Tracheal epithelial cell (primary cell): ENCODE data around the gene STIM1. TPM values are rescaled to one million over a fixed set of nuclear protein-coding genes. Genes with fewer than 3 reads are reported as not detected.

ENCODE experiments used
- total RNA-seq: library from RNA; depleted of rRNA; stranded (reverse); fragments of >200 nt; gene quantifications from 2 replicates; pipeline ENCODE4 v1.2.1, GENCODE V29; 2014

Gene STIM1
- 29.8 and 41.7 TPM in 2 replicates for total RNA-seq

DNA sequence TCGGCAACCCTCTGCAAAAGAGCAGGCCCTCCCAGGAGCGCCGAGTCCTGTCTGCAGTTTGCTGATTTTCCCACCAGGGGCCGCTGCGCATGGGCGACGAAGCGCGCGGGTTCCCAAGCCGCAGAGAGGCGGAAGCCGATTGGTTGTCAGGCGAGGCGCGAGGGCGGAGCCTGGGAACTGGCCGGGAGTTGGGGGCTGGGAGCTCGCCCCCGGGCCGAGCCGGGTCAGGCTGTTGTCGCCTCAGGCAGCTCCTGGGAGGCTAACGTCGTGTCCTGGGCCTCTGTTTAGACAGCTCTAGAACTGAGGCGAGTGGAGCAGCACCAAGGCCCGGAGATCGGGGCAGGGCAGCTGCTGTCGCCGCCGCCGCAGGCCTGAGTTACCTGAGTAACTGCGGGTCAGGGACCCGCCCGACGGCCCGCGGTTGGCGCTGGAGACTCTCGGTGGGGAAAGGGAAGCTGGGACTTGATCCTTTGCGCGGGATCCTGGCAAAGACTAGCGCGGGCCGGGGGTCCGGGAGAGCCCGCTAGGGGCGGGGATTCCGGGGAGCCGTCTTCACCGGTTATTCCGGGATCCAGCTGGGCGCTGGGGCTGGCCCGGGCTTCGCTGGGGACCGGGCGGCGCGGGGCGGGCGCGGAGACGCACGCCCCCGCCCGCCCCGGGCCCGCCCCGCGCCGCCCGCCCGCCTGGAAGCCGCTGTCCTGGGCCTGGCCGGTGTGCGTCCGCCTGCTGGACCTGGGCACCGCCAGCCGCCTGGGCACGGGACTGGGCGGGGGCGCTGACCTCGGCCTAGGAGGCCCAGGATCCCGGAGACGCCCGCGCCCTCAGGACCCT lies at the start of gene STIM1:
Gene STIM1 (plus strand): TSS at position 688 of the 831 bp plus-strand sequence. CDS start 607 bp downstream, outside the sequence.

DNA sequence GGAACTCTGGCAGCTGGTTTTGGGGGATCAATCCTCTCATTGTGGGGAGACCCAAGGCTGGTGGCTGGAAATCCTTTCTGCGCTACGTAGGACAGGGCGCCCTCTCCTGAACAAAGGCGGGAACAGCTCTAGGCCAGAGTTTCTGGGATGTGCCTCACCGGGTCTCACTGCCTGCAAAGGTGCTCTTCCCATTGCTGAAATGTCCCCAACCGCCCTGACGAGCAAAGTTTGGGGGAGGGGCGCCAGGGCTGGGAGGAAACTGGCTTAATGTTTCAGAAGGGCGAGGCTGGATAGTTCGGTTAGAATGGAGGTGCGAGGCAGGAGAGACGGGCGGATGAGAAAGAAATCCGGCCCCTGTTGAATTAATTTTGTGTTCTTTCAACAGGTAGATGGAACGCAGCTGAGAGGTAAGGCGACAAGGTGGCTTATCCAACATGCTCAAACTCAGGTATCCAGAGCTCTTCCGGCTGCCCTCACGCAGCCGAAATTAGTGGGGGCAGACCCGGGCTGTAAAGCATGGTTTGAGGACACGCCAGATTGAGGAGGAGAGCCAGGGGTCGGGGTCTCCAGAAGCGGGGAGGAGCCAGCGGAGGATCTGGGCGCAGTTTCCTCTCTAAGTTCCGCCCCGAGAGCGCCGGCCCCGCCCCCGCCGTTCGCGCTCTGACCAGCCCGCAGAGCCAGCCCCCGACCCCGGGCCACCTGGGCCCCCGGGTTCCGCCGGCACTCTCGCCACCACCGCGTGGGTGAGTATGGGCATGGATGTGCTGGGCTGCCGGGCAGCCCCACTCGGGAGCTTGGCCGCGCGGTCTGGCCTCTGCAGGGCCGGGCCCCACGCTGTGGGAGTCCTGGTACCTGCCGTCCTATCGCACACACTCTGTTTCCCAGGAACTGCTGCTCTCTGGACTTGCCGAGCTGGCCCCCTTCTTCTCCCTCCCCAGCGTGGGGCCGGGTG lies 47.3 kb upstream of the STIM1 start, which contains the start of gene PGAP2:
Gene PGAP2 (plus strand): TSS at position 652 of the 952 bp plus-strand sequence. CDS start 2,700 bp downstream, outside the sequence.

DNA sequence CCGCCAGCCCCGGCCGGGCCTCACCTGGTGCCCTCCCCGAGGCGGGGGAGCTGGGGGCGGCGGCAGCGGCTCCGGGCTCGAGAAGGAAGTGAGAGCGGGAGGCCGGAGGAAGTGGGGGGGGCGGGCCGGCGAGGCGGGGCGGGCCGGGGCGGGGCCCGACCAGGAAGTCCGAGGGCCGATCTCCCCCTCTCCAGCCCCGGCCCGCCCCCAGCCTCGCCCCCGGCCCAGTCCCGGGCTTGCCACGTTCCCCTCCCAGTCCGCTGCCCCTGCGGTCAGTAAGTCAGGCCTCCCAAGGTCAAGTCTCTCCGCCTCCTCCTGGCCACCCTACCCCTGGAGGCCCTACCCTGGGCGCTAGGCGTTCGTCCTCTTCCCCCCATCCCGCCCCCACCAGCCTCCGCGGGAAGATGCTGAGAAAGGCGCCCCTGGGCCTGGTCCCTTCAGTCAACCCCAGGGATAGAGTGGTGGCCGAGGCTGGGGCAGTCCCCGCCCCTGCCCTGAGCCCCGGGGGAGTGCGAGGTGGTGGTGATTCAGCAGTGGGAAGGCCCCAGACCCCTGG lies 14.5 kb upstream of the STIM1 start, which contains the start of gene RHOG:
Gene RHOG (minus strand): TSS at position 90 of the 556 bp plus-strand sequence. CDS start 12,821 bp downstream, outside the sequence.

DNA sequence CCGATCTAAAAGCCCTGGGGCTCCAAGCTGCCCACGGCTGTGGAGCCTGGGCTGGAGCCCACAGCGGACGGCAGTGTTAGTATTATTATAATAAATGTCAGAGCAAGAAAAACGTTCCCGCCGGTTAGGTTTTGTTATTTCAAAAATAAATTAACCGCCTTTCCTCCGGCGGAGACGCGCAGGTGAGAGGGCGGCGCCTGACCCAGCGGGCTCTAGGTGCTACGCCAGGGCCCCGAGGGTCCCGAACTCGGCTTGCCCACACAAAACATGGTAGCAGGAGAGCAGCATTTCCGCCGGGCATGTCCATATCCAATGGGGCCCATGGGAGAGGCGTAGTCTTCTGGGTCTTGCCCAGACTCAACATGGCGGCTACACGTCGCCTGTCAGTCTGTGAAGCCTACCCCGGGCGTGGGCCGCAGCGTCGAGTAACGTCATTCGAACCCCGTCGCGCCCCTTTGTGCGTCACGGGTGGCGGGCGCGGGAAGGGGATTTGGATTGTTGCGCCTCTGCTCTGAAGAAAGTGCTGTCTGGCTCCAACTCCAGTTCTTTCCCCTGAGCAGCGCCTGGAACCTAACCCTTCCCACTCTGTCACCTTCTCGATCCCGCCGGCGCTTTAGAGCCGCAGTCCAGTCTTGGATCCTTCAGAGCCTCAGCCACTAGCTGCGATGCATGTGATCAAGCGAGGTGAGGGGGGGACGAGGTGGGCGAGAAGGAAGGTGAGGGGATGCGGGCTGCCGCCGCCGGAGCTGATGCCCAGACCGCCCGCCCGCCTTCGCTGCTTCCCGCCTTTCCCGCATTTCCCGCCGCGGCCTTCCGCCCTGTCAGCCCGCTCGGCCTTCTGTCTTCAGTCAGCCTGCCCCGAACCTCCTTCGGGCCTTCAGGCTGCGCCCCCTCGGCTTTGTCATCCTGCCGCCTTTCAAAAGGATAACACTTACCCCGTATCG lies 239.2 kb downstream of the STIM1 start, which contains the start of gene RRM1:
Gene RRM1 (plus strand): TSS at position 452 of the 944 bp plus-strand sequence. CDS start 214 bp downstream, at position 666.

Other genes starting within 250 kb of the STIM1 start
- not detected in 2 replicates for gene ART5, start 213.7 kb upstream of the STIM1 start, total RNA-seq
- not detected in 2 replicates for gene ART1, start 210.5 kb upstream of the STIM1 start, total RNA-seq
- 0.48 TPM in 1 of 2 replicates, not detected in the other for gene CHRNA10, start 184.3 kb upstream of the STIM1 start, total RNA-seq
- gene NUP98, start 58.1 kb upstream of the STIM1 start, total RNA-seq, result 117 and 149 TPM in 2 replicates
- 16.4 and 17.7 TPM in 2 replicates for gene PGAP2, start 47.1 kb upstream of the STIM1 start, total RNA-seq
- 11.3 and 12.6 TPM in 2 replicates for gene RHOG, start 14.7 kb upstream of the STIM1 start, total RNA-seq
- gene RRM1, start 239.1 kb downstream of the STIM1 start, total RNA-seq, result 63.6 and 68.2 TPM in 2 replicates